BLaER1 (cell line): ENCODE results near the gene DFFB.
A peak's percentile ranks its signal among the peaks of the same experiment; 100 is the strongest.
"Not testable (repeated sequence)": the region's sequence is repeated elsewhere in the genome, so short reads cannot be mapped to it uniquely, and the experiment has no call there.

Experiments
- H3K27ac ChIP-seq: shearing (Covaris generic); formaldehyde crosslinking; 2 replicates; pipeline ENCODE4 v1.8.1; 2022
- H3K27me3 ChIP-seq: shearing (Covaris generic); formaldehyde crosslinking; 2 replicates; pipeline ENCODE4 v1.8.1; 2022
- H3K36me3 ChIP-seq: shearing (Covaris generic); formaldehyde crosslinking; 2 replicates; pipeline ENCODE4 v1.8.1; 2022
- H3K4me1 ChIP-seq: shearing (Covaris generic); formaldehyde crosslinking; 2 replicates; pipeline ENCODE4 v1.8.1; 2022
- H3K4me2 ChIP-seq: shearing (Covaris generic); formaldehyde crosslinking; 2 replicates; pipeline ENCODE4 v1.8.1; 2022
- H3K4me3 ChIP-seq: shearing (Covaris generic); formaldehyde crosslinking; 2 replicates; pipeline ENCODE4 v1.8.1; 2022
- H3K9ac ChIP-seq: shearing (Covaris generic); formaldehyde crosslinking; 2 replicates; pipeline ENCODE4 v1.8.1; 2022
- H3K9me3 ChIP-seq: shearing (Covaris generic); formaldehyde crosslinking; 2 replicates; pipeline ENCODE4 v1.8.1; 2022
- H4K20me1 ChIP-seq: shearing (Covaris generic); formaldehyde crosslinking; 2 replicates; pipeline ENCODE4 v1.8.1; 2022
- Cebpa-rat ChIP-seq: shearing (Covaris generic); IDR thresholded peaks from 2 replicates; pipeline ENCODE4 v1.8.1; 2022

The DFFB gene, protein sequence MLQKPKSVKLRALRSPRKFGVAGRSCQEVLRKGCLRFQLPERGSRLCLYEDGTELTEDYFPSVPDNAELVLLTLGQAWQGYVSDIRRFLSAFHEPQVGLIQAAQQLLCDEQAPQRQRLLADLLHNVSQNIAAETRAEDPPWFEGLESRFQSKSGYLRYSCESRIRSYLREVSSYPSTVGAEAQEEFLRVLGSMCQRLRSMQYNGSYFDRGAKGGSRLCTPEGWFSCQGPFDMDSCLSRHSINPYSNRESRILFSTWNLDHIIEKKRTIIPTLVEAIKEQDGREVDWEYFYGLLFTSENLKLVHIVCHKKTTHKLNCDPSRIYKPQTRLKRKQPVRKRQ

DNA sequence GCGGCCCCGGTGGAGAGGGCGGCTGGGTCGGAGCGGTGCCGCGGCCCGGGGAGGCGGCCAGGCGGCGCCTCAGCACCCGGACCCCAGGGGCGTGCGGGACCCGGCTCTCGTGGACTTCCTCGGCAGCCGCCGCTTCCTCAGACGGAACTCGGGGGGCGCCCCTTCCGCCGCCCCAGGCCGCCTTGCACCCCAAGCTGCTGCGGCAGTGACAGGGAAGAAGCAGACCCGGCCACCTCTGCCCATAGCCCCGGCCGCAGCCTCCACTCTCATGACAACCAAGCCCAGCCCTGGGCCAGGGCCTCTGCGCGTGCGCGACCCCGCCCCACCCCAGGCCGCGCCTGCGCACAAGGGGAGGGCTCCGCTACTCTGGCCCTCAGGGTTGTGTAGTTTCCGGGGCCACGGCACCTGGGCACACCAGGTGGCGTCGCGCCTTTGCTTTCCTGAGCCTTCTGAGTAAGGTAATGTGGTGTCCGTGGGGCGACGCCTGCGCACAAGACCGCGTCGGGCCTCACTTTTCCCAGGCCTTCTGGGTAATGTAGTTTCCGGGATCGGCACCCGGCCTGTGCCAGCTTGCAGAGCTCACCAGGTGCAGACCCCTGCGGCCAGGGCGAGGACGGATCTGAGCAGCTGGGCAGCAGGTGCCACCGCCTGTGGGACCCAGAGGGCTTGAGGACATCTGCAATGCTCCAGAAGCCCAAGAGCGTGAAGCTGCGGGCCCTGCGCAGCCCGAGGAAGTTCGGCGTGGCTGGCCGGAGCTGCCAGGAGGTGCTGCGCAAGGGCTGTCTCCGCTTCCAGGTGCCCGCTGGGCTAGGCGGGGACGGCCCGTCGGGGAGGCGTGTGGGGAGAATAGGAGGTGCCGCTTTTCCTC is at the start of gene DFFB, which contains the start of gene CEP104:
Gene DFFB, plus strand, starts transcription at position 554 of the 868 bp plus-strand sequence. Its CDS starts 128 bp downstream, at position 682.
Gene CEP104, minus strand, starts transcription at position 289 of the 868 bp plus-strand sequence. CDS start 4,804 bp downstream, outside the sequence.
- Histone ChIP-seq H3K9me3 (no peaks in the 10 kb centered on the region), H3K27me3 (no peaks in the 10 kb centered on the region), H3K27ac (peak within 1 kb of the TSS; percentile 83), H4K20me1 (peaks cover 72% of the 10 kb centered on the region), H3K4me2 (peak within 1 kb of the TSS; percentile 92), H3K4me3 (peak within 1 kb of the TSS; percentile 85), H3K4me1 (peaks cover 32% of the 10 kb centered on the region), H3K9ac (peak within 1 kb of the TSS; percentile 83), H3K36me3 (peaks cover 19% of the 10 kb centered on the region; the same call in 1 of the 2 replicates)
- no peak for TF ChIP-seq Cebpa-rat

DNA sequence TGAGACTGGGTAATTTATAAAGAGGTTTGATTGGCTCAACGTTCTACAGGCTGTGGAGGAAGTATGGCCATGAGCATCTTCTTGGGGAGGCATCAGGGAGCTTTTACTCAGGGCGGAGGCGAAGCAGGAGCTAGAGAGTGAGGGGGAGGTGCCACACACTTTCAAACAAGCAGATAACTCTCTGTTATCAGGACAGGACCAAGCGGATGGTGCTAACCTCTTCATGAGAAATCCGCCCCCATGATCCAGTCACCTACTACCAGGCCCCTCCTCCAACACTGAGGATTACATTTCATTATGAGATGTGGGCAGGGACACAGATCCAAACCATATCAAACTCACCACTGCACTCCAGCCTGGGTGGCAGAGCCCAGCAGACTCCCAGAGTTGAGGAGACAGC is 49.5 kb upstream of the DFFB start:
- H3K9me3 ChIP-seq, result peaks cover 25% of the 10 kb centered on the region
- no peaks in the 10 kb centered on the region for H3K4me1 ChIP-seq
- no peaks in the 10 kb centered on the region for H3K27me3 ChIP-seq
- H3K4me2 ChIP-seq, result no peak overlapping the region
- H3K9ac ChIP-seq, result no peak overlapping the region
- no peak overlapping the region for H3K4me3 ChIP-seq
- no peak overlapping the region for H3K27ac ChIP-seq
- no peaks in the 10 kb centered on the region for H3K36me3 ChIP-seq
- TF ChIP-seq Cebpa-rat, result no peak
- no peaks in the 10 kb centered on the region for H4K20me1 ChIP-seq

DNA sequence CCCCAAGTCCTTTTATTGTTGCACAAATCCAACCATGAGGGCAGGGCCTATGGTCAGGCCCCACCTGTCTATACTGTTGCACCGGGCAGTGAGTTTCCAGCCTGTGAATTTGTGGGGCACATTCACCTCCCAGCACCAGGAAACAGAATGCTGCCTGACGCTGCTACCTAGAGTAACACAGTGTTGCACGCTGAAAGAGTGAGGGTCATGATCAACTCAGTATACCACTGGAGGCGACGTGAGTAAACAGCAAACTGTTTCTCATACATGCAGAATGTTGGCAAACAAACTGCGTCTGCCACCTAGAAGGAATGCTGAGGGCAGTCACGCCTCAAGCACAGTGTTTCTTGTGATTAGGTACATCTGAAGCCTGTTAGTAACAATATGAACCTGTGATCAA is 47.6 kb upstream of the DFFB start:
- Histone ChIP-seq H3K9me3 (peaks cover 25% of the 10 kb centered on the region), H3K27me3 (no peaks in the 10 kb centered on the region), H3K4me2 (no peak overlapping the region), H3K4me3 (no peak overlapping the region), H3K27ac (no peak overlapping the region), H3K9ac (no peak overlapping the region), H4K20me1 (no peaks in the 10 kb centered on the region), H3K36me3 (peaks cover 12% of the 10 kb centered on the region), H3K4me1 (no peaks in the 10 kb centered on the region)
- TF ChIP-seq Cebpa-rat, result no peak

DNA sequence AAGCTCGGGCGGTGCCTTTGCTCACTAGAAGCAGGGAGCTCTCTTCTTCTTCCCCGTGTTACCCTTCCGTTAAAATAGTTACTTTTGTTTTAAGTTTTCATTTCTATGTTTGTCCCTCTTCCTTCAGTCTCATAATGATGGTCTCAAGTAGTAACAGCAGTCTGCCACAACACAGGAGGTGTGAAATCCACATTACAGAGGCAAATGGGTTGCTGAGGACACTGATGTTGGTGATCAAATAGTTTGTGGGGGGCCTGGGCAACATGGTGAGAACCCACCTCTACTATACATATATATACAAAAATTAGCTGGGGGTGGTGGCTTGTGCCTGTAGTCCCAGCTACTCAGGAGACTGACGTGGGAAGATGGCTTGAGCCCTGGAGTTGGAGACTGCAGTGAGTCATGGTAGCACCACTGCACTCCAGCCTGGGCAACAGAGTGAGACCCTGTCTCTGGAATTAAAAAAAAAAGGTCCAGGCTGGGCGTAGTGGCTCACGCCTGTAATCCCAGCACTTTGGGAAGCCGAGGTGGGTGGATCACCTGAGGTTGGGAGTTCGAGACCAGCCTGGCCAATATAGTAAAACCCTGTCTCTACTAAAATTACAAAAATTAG is 47.0 kb upstream of the DFFB start:
- Histone ChIP-seq H3K9me3 (peaks cover 25% of the 10 kb centered on the region), H3K36me3 (peaks cover 18% of the 10 kb centered on the region)
- not testable (repeated sequence) for H3K9ac ChIP-seq, H3K4me3 ChIP-seq, H3K4me1 ChIP-seq, H3K27me3 ChIP-seq, H3K27ac ChIP-seq, H4K20me1 ChIP-seq, H3K4me2 ChIP-seq

DNA sequence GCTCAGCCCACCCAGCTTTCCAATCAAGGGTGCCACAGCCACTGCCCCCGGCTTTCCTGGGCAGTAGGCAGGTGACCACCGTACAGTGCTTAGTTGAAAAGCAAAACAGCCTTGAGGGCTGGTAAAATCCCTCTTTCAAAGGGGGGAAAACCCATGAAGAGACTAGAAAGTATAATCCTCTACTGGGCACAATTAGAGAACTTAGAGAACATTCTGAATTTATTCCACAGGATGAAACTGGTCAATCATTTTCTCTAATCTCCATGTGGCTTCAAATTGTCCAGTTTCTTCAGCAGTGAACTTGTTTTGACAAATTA is 45.7 kb upstream of the DFFB start:
- H3K27ac ChIP-seq, result no peak overlapping the region
- no peaks in the 10 kb centered on the region for H3K4me1 ChIP-seq
- H3K4me3 ChIP-seq, result no peak overlapping the region
- H3K4me2 ChIP-seq, result no peak overlapping the region
- H3K9ac ChIP-seq, result no peak overlapping the region
- H3K9me3 ChIP-seq, result peaks cover 20% of the 10 kb centered on the region
- no peaks in the 10 kb centered on the region for H4K20me1 ChIP-seq
- no peaks in the 10 kb centered on the region for H3K27me3 ChIP-seq
- no peak for TF ChIP-seq Cebpa-rat
- peaks cover 30% of the 10 kb centered on the region for H3K36me3 ChIP-seq

DNA sequence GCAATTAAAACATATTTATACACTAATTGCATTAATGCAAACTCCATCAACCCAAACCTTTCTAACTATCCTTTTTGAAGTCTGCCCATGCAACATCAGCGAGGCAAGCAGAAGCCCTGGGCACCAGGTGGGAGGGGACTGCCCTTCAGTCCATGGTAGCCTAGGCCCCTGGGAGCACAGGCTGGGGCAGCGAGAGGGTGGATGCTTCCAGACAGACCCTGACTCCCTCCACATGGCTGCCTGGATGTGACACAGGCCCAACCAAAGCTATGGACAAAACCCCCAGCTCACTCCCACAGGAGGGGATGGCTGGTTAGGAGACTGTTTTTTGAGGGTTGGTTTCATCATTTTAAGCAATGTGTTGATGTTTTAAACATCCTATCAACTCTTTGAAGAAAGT is 43.2 kb upstream of the DFFB start:
- no peaks in the 10 kb centered on the region for H3K4me1 ChIP-seq
- no peak overlapping the region for H3K4me3 ChIP-seq
- H3K36me3 ChIP-seq, result peaks cover 42% of the 10 kb centered on the region
- H3K9ac ChIP-seq, result no peak overlapping the region
- H3K27ac ChIP-seq, result no peak overlapping the region
- no peak for TF ChIP-seq Cebpa-rat
- H3K27me3 ChIP-seq, result no peaks in the 10 kb centered on the region
- no peak overlapping the region for H3K4me2 ChIP-seq
- H4K20me1 ChIP-seq, result no peaks in the 10 kb centered on the region
- no peaks in the 10 kb centered on the region for H3K9me3 ChIP-seq

DNA sequence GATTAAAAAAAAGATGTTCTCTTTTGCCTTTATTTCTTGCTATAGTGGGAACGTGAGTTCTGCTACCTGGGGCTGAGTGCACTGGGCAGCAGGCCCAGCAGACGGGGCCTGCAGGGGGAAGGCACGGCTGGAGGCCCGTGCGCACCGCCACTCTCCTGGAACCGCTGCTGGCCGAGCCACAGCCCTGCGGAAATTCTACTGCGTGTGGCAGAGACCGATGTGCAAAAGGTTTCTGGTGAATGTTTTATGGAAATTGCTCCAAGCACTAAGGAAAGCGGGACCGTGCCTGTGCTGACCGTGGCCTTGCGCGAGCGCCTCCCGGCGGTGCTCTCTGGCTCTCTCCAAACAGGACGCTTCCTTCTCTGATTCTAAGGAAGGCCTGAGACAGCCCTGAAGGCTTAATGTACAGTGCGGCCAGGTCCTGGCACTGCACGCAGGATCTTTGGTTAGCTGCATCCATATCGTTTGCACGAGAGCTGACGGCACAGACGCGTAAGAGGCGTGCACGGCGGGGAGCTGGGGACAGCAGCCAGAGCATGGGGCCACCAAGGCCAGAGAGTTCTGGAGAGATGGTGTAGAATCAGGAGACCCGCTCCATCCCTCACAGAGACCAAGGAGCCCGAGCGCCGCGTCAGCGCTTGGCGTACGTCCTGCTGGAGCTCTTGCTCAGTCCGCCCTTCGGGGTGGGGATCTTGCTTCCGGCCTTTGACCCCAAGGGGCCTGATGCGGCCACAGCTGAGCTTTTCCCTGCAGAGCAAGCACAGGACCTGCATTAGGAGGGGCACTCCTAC is 42.3 kb upstream of the DFFB start:
- no peak overlapping the region for H3K4me3 ChIP-seq
- no peak overlapping the region for H3K27ac ChIP-seq
- peaks cover 4% of the 10 kb centered on the region for H3K4me1 ChIP-seq
- no peak overlapping the region for H3K4me2 ChIP-seq
- H3K9me3 ChIP-seq, result no peaks in the 10 kb centered on the region
- no peaks in the 10 kb centered on the region for H4K20me1 ChIP-seq
- H3K36me3 ChIP-seq, result peaks cover 51% of the 10 kb centered on the region
- H3K27me3 ChIP-seq, result no peaks in the 10 kb centered on the region
- no peak for TF ChIP-seq Cebpa-rat
- no peak overlapping the region for H3K9ac ChIP-seq

DNA sequence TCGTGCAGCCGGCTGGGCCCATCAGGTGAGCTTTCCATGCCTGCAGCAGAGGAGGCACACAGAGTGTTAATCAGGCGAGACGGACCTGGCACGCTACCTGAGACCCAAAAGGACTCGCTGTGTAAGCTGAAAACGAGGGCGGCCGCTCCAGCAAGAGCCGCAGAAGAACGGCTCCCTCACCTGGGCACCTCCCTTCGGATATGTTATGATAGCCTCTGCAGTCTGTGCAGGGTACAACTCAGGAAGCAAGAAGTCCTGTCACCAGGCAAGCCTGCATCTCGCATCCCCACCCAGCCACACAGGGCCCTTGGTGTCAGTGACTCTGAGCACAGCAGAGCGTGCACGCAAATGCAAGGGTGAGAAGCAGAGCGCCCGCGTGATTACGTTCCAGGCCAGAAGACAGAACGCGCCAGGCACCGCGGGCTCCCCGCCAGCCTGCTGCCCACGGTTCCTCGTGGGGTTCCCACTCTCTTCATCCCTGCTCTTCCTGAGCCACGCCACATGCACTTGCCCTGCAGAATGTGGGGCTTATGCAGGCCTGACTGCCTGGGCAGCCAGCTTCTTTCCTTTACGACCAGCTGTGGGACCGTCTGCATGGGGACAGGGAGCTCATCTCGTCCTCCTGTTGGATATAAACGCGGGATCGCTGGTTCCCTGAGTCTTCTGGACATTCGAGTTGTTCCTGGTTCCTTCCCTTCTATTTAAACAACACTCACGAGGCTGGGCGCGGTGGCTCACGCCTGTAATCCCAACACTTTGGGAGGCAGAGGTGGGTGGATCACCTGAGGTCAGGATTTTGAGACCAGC is 40.7 kb upstream of the DFFB start:
- no peak for TF ChIP-seq Cebpa-rat
- H3K9me3 ChIP-seq, result no peaks in the 10 kb centered on the region

More for the DNA sequence above, 40.7 kb upstream of the DFFB start:
- Histone ChIP-seq H4K20me1 (no peaks in the 10 kb centered on the region), H3K27ac (no peak overlapping the region), H3K4me1 (peaks cover 20% of the 10 kb centered on the region), H3K4me2 (no peak overlapping the region), H3K27me3 (no peaks in the 10 kb centered on the region), H3K9ac (no peak overlapping the region), H3K4me3 (no peak overlapping the region), H3K36me3 (peaks cover 67% of the 10 kb centered on the region)
